ENCODE data around the gene SCAI.
"Not testable (repeated sequence)": the region's sequence is repeated elsewhere in the genome, so short reads cannot be mapped to it uniquely, and the experiment has no call there.

SCAI gene

DNA sequence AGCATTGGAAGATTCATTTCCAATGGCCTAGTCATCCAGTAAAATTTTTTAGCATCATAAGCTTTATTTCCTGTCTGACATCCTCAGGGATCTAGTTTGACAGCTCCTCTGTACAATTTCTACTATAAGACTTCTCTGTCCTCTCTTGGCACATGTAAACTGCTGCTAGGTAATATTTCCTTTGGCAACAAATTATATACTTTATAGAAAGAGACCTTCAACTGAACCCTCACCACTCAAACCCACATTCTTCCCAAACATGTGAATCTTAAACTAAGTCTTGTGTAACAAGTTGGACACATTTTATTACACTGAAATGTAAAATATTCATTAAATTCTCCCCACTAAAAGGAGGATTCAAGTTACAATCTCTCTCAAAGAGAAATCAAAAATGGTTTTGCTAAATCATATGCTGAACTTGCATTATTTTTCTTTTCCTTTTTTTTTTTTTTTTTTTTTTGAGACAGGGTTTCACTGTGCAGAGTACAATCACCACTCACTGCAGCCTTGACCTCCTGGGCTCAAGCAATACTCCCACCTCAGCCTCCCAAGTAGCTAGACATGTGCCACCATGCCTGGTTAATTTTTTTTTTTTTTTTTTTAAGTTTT is 36.9 kb downstream of the SCAI start:
- no peak for DNase-seq (ENCODE audit: low read depth)

DNA sequence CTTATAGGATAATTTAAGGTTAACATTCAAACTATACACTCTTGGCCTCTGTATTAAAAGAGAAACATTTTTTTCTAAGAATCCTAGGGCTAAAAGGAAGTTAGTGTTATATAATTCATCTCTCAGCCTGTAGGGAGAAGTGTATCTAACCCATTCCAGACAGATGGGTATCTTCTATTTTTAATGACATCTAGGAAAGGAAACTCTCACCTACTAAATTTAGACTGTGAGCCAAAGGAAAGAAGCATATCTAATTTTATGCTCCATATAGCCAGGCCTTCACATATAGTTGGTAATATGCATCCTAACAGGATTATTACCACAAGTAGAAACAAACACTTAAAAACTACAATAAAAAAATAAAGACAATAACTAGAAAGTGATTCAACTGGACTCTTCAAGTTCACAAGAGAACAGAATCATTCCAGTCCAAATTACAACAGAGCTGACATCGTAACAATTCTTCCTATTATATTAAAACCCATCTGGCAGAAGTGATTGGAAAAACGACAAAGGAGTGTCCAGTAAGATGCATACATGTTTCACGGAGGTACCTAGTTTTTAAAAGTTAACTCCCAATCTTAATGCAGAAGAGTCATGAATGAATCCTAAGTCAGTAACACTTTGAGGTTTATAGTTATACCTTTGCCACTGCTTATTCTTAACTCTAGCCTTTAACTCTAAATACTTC is 39.4 kb downstream of the SCAI start:
- DNase-seq (ENCODE audit: low read depth): no peak

DNA sequence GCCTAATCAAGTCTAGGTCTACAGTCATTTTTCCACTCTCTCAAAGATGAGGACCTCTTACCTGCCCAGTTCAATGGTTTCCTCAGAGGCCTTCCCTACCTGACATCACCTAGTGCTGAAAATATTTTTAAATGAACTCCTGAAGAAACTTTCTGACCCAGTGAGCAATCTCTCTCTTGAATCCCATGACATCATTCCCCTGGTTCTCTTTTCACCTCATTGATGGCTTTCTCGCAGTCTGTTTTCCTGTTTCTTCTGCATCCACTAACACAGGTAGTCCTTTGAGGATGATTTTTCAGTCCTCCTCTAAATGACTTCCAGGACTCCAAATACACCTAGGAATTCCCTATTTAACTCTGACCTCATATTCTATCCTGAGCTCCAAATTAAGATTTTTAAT is 40.3 kb downstream of the SCAI start:
- DNase-seq (ENCODE audit: low read depth): no peak

DNA sequence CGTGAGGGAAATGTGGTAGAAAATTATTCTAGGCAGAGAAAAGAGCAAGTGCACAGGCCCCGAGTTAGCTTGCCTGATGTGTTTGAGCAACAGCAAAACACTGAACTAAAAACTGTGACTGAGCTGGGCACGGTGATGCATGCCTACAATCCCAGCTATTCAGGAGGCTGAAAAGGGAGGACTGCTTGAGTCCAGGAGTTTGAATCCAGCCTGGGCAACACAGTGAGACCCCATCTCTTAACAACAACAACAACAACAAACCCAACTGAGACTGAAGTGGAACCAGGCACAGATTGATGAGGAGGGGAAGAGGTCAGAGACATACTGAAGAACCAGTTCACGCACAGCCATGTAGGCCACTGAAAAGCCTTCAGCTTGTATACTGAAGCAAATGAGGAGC is 42.5 kb downstream of the SCAI start:
- DNase-seq (ENCODE audit: low read depth): no peak

DNA sequence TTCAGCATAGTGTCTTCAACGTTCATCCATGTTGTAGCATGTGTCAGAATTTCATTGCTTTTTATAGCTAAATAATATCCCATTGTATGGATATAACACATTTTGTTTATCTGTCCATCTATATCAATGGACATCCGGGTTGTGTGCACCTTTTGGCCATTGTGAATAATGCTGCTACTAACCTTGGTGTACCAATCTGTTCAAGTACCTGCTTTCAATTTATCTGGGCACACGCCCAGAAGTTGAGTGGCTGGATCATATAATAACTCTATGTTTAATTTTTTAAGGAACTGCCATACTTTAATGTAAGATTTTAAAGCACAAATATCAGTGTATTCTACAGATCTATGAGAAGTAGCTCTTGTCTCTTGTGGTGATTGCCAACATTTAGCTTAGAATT is 43.5 kb downstream of the SCAI start:
- no peak for DNase-seq (ENCODE audit: low read depth)

DNA sequence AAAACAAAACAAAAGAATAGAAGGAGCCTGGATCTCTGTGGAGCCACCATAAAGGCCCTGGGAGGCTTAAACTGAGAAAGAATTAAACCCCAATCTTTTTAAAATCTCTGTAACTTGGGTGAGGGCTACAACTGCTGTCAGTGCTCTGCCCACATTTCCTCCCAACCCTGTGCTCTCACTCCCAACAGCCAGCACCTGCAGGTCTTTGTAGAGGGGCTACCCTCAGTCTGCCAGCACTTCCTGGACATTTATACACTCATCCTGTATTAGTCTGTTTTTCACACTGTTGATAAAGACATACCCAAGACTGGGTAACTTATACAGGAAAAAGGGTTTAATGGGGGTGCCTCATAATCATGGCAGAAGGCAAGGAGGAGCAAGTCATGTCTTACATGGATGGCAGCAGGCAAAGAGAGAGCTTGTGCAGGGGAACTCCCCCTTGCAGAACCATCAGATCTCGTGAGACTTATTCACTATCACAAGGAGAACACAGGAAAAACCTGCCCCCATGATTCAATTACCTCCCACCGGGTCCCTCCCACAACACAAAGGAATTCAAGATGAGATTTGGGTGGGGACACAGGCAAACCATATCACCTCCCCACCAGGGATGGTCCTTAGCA is 47.4 kb downstream of the SCAI start:
- DNase-seq (ENCODE audit: low read depth): no peak

DNA sequence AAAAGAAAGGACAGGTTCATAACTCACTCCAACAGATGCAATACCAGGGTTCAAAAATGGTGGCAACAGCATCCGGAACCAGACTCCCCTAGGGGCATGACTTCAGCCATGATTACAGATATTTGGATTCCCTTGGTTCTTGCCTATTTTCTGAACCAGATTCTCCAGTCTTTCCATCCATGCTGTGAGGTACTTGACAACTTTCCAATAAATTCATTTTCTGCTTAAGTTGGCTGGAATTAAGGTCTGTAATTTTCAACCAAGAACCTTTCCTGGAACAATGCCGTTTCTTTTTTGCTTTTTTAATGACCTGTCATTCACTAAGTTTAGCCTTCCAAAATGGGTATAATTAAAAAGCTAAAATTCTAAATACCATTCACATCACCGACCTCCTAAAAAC is 52.2 kb downstream of the SCAI start:
- DNase-seq (ENCODE audit: low read depth): no peak

DNA sequence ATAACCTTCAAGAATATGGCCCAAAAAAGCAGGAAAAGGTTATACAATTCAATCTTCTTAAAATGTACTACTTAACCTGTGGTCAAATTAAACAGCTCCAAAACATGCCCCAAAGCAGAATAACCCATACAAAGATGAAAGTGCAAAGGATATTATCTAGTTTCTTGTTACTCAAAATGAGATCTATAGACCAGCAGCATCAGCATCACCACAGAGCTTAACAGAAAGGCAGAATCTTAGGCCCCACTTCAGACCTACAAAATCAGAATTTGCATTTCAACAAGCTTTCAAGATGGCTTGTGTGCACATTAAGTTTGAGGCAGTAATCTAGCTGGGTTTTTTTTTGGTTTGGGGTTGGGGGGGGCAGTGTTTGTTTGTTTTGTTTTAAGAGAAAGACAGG is 54.0 kb downstream of the SCAI start:
- DNase-seq (ENCODE audit: low read depth): no peak

DNA sequence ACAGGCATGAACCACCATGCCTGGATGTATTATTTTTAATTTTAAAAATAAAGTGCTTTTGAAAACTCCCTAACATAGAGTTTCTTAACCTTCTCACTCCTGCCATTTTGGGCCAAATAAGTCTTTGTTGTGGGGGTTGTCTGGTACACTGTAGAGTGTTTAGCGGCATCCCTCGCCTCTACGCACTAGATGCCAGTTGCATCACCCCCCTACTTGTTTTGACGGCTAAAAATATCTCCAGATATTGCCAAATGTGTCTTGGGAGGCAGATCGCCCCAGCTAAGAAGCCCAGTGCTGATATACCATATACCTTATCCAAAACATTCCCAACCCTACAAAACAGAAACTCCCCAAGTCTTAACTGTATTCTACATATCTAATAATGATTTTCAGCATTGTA is 54.6 kb downstream of the SCAI start:
- DNase-seq (ENCODE audit: low read depth): no peak

DNA sequence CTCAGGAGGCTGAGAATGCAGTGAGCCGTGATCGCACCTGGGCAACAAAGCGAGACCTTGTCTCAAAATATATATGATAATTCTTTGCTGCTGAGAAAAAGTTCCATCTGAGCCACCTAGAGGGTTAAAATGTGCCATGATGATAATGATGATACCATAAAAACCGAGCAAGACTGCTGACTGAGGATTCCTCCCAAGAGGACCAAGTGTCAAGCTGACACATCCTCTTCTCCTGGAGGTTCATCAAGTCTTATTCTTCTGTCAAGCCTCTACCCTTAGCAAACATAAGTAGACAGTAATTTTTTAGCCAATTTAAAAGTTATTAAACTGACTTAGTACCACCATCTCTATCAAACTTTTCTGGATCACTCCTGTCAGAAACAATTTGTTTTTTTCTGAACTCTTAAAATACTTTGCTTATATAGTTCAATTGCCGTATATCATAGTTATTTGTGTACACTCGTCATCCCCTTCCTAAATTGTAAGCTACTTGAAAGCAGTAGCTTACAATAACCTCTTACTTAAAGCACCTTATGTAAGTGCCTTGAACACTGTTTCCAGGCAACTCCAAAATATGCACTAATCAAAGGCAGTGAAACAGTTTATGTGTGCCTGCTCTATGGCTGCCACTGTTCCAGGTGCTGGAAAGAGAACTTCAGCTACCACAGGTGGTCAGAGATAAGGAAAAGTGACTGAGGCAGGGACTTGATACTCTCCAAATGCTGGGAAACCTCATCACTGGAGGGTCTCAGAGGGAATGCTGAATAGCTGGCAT is 57.4 kb downstream of the SCAI start:
- no peak for DNase-seq (ENCODE audit: low read depth)

DNA sequence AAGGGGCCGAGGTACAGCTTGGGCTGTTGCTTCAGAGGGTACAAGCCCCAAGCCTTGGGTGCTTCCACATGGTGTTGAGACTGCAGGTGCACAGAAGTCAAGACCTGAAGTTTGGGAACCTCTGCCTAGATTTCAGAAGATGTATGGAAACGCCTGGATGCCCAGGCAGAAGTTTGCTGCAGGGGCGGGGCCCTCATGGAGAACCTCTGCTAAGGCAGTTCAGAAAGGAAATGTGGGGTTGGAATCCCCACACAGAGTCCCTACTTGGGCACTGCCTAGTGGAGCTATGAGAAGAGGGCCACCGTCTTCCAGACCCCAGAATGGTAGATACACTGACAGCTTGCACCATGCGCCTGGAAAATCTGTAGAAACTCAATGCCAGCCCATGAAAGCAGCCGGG is 61.1 kb downstream of the SCAI start:
- DNase-seq (ENCODE audit: low read depth): not testable (repeated sequence)

DNA sequence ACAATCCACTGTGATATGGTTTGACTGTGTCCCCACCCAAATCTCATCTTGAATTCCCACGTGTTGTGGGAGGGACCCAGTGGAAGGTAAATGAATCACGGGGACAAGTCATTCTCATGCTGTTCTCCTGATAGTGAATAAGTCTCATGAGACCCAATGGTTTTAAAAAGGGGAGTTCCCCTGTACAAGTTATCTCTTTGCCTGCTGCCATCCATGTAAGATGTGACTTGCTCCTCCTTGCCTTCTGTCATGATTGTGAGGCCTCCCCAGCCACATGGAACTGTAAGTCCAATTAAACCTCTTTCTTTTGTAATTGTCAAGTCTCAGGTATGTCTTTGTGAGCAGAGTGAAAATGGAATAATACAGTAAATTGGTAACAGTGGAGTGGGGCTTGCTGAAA is 62.5 kb downstream of the SCAI start:
- not testable (repeated sequence) for DNase-seq (ENCODE audit: low read depth)

DNA sequence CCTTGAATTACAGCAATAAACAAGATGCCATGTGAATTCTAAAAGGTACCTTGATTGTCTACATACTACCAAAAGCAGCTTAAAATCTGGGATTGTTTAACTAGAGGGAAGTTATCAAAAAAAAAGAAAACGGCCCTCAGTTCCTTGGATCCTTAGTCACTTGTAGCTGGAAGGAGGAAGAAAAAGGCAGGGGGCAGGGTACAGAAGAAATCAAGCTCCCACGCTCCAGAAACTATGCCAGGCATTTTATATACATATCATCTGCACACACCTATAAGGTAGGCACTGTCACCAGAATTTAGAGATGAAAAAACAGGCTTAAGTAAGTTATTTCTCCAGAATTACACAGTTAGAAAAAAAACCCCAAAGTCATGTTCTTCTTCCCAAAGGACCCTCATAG is 63.4 kb downstream of the SCAI start:
- no peak for DNase-seq (ENCODE audit: low read depth)

DNA sequence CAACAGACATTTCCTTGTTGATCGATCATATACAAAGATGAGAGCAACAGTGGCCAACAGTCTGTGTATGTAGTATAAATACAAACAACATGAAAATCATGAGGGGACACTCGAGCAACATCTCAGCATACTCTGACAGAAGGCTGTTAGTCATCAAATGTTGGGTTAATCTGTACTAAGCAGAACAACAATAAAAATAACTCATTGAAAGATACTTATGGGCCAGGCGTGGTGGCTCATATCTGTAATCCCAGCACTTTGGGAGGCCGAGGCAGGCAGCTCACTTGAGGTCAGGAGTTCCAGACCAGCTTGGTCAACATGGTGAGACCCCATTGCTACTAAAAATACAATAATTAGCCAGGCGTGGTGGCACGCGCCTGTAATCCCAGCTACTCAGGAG is 67.3 kb downstream of the SCAI start:
- no peak for DNase-seq (ENCODE audit: low read depth)

DNA sequence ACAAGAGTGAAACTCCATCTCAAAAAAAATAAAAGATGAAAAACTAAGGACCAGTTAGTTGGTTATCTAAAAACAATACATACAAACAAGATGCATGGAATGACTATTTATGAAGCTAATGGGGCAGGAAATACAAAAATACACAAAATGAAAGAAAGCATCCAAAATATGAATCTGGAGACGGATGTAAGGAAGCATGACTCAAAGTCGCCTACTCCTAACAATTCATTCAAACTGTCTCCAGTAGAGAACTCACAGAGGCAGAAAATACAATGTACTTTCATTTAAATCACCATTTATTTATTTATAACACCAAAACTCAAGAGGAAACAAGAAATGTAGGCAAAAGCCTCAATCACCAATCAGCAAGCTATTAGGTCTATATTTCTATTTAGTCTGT is 68.4 kb downstream of the SCAI start:
- DNase-seq (ENCODE audit: low read depth): no peak

DNA sequence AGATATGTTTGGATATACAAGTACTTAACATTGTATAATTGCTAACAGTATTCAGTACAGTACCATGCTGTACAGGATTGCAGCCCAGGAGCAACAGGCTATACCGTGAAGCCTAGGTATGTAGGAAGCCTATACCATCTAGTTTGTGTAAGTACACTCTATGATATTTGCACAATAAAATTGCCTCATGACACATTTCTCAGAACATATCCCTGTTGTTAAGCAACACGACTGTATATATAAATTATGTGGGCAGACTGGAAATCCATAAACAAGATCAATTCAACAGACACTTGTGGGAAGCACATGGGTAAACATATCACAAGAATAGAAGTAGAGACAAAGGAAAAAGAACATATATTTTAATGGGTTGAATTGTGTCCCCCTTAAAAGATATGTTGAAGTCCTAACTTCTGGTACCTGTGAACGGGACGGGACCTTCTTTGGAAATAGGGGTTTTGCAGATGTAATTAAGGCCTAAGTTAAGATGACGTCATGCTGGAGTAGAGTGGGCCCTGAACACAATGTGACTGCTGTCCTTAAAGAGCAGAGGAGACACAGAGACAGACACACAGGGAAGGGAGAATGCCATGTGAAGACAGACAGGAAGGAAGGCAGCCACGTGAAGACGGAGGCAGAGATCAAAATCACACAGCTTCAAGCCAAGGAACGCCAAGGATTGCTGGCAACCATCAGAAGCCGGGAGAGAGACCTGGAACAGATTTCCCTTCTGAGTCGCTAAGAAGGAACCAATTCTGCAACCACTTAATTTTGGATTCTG is 76.3 kb downstream of the SCAI start:
- DNase-seq (ENCODE audit: low read depth): no peak

DNA sequence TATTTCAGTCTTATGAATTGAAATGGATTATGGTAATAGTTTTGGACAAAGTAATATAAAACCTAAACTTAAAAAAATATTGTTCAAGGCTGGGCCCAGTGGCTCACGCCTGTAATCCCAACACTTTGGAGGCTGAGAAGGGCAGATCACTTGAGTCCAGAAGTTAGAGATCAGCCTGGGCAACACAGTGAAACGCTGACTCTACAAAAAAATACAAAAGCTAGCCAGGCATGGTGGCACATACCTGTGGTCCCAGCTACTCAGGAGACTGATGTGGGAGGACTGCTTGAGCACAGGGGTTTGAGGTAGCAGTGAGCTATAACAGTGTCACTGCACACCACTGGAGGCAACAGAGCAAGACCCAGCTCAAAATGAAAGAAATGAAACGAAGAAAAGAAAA is 81.9 kb downstream of the SCAI start:
- DNase-seq (ENCODE audit: low read depth): no peak

DNA sequence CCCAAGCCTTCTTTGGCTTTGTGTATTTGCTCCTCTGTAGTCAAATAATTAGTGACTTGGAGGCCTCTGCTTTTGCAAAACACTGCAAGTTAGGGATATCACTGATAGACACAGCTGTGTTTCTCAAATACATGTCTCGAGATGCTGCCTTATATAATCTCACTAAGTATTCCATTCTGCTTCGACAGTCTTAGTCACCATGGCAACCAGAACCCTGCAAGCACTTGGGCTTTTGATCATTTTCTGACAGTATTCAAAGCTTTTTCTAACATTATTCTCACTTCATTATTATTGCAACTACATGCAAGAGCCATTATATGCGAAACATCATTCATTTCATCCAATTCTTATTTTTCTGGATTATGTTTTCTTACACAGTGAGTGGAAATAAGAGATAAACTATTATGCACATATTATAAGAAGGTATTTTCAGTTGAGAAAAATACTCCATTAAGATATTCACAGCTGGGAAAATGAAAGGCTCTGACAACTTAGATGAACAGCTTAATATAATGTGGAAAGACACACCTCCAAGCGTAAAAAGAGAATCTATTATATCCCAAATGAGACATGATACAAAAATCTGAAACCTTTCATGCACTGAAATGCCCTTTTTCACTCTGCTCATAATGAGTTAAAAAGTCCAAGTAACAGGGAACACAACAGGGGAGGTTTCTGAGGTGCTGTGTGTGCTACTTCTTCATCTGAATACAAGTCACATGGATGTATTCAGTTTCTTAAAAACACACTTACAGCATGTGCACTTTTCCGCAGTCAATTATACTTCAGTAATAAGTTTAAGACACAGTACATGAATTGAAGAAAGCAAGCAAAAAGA is 93.9 kb downstream of the SCAI start:
- no peak for DNase-seq (ENCODE audit: low read depth)

DNA sequence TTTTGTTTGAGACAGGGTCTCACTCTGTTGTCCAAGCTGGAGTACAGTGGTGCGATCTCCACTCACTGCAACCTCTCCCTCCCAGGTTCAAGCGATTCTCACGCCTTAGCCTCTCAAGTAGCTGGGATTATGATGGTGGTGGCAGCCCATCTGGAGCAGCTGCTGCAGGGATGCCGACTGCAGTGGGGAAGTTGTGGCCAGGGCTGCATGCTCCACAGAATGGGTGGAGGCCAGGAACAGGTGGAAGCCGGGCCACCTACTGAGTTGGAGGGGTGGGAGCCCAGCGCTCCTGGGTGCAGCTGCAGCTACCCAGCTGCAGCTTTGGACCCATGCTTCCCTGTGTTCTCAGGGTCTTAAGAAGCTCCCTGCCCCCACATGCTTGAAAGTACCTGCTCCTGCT is 99.7 kb downstream of the SCAI start:
- DNase-seq (ENCODE audit: low read depth): no peak

DNA sequence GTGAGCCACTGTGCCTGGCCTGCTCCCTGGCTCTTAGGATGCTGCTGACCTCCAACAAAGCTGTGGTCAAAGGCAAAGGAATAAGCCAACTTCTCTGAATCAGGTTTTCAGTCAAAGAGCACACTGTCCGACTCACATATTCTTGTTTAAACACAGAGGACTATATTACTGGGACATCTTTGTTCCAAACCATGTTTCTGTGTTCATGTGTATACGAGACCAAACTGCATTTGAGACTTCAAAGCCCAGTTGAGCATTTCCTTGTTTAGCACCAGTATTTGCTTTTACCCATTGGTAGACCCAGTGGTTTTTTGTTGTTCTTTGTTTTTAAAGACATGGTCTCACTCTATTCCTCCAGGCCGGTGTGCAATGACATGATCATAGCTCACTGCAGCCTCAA is 100.2 kb downstream of the SCAI start:
- DNase-seq (ENCODE audit: low read depth): no peak

DNA sequence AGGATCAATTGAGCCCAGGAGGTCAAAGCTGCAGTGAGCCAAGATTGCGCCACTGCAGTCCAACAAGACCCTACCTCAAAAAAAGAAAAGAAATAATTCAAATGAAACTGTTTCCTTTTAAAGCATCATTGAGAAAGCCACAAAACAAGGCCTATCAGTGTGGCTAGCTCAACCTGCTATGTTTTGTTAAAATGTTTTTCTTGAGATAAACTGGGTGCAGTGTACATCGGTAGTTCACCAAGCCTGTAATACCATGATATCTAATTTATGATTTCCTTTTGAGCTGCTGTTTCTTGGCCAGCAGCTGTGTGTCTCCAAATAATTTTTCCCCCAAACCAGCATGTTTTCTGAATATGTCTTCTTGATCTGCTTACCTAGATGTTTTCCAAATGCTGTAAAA is 105.2 kb downstream of the SCAI start:
- no peak for DNase-seq (ENCODE audit: low read depth)
